ENCODE data around the gene TREX2. TPM values are rescaled to one million over a fixed set of nuclear protein-coding genes. Genes with fewer than 3 reads are reported as not detected.

Gene TREX2
- total and polyA plus RNA-seq, 4 donors: 0.61 to 1.2 (median 0.64) TPM

- peaks cover 0 to 4% (median 0%) of the 10 kb centered on the region in 4 donors for H3K9me3 ChIP-seq (ENCODE audit: control insufficient read depth in 4 of 4, insufficient read depth in 3 of 4, low read length in 3 of 4)
- peaks cover 0 to 1% (median 0%) of the 10 kb centered on the region in 4 donors for H3K36me3 ChIP-seq (ENCODE audit: control insufficient read depth in 4 of 4, insufficient read depth in 4 of 4, low read length in 4 of 4)
- TF ChIP-seq, protein P1, sequence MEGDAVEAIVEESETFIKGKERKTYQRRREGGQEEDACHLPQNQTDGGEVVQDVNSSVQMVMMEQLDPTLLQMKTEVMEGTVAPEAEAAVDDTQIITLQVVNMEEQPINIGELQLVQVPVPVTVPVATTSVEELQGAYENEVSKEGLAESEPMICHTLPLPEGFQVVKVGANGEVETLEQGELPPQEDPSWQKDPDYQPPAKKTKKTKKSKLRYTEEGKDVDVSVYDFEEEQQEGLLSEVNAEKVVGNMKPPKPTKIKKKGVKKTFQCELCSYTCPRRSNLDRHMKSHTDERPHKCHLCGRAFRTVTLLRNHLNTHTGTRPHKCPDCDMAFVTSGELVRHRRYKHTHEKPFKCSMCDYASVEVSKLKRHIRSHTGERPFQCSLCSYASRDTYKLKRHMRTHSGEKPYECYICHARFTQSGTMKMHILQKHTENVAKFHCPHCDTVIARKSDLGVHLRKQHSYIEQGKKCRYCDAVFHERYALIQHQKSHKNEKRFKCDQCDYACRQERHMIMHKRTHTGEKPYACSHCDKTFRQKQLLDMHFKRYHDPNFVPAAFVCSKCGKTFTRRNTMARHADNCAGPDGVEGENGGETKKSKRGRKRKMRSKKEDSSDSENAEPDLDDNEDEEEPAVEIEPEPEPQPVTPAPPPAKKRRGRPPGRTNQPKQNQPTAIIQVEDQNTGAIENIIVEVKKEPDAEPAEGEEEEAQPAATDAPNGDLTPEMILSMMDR (IDR thresholded peaks at IDR 0.05; ENCODE audit: control extremely low read depth, extremely low read depth): no peak
- ATAC-seq (ENCODE audit: insufficient read depth, low FRiP score): no peak
- H3K4me1 ChIP-seq (ENCODE audit: control insufficient read depth in 5 of 5, insufficient read depth in 5 of 5, low read length in 5 of 5): no peaks in the 10 kb centered on the region
- no peak for DNase-seq
- WGBS, 2 donors: 88 to 94% methylated on average over 23 to 35 of the region's 35 CpGs
- H3K27me3 ChIP-seq (ENCODE audit: control insufficient read depth in 3 of 3, insufficient read depth in 3 of 3, low read length in 2 of 3): peaks cover 0 to 3% (median 0%) of the 10 kb centered on the region in 3 donors
- H3K9ac ChIP-seq (ENCODE audit: insufficient read depth in 1 of 2, low read length in 2 of 2): no peak overlapping the region
- no peak overlapping the region for H3K27ac ChIP-seq (ENCODE audit: low read depth in 1 of 2, low read length in 1 of 2)
- H3K4me3 ChIP-seq: no peak overlapping the region
Observed at GRCh38 chrX:153445106-153445855, 575 bp downstream of the TREX2 start.

DNA sequence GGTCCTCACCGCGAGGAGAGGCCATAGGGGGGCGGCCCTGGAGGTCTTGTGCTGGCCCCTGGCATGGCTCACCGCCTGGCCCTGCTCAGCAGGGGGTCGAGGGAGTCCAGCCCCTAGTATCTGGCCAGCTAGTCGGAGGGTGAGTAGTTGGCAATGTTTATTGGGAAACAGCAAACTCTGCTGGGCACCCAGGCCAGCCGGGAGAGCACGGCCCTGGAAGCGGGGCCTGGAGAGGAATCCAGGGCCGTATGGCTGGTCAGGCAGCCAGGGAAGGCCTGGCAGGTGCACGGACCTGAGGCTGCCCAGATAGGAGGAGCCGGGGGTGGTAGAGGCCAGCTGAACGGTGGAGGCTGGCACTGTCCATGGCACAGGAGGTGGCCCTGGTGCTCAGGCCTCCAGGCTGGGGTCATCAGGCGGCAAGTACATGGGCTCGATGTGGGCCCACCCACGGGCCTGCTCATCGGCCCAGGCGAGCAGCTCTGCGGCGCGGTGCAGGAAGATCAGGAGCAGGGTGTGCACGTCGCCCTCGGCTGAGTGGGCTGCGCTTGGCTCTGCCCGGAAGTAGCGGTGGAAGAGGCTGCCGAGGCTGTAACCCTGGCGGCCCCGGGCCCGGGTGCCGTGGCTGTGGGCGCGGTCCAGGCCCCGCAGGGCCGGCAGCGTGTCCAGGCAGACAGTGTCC, 1.4 kb downstream of the TREX2 start:
- H3K4me3 ChIP-seq: no peak overlapping the region

DNA sequence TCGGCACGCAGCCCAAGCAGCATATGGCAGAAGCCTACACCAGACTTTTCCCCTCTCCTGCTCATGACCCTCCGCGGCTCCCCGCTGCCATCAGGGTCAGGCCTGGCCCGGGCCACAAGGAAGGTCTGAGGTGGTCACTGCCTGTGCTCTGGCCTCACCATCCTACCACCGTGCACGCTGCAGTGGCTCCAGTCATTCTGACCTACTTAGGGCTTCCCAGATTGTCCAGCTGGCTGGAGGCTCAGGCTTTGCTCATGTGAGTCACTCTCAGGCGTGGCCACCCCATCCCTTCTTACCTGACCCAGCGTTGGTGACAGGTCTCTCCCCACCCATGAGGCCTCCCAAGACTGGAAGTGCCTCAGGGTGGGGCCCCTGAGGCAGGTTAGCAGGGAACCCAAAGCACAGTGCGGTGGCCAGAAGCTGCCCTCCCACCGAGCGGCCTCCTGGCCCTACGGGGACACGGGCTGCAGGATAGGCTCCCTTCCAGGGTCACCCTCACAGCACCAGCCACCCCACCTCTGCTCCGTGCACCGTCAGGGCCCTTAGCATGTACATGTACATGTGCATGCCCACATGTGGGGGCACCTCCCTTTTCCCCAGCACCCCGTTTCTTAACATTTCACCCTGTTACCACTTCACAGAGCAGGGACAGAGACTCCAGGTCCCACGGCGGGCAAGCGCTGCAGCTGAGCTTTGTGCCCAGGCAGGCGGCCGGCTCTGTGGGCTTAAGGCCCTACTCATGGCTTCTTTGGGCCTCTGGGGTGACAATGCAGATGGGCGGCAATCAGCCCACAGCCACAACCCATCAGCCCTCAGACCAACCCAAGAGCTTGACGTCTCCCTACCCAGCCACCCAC, 2.2 kb downstream of the TREX2 start:
- Histone ChIP-seq H3K9me3 (ENCODE audit: control insufficient read depth in 4 of 4, insufficient read depth in 3 of 4, low read length in 3 of 4) (peaks cover 0 to 13% (median 0%) of the 10 kb centered on the region in 4 donors), H3K27me3 (ENCODE audit: control insufficient read depth in 3 of 3, insufficient read depth in 3 of 3, low read length in 2 of 3) (peaks cover 0 to 5% (median 0%) of the 10 kb centered on the region in 3 donors), H3K4me1 (ENCODE audit: control insufficient read depth in 5 of 5, insufficient read depth in 5 of 5, low read length in 5 of 5) (no peaks in the 10 kb centered on the region), H3K27ac (ENCODE audit: low read depth in 1 of 2, low read length in 1 of 2) (no peak overlapping the region), H3K36me3 (ENCODE audit: control insufficient read depth in 4 of 4, insufficient read depth in 4 of 4, low read length in 4 of 4) (no peaks in the 10 kb centered on the region), H3K9ac (ENCODE audit: insufficient read depth in 1 of 2, low read length in 2 of 2) (no peak overlapping the region), H3K4me3 (no peak overlapping the region)
- DNase-seq (no peak), ATAC-seq (ENCODE audit: insufficient read depth, low FRiP score) (no peak)
- 84 to 87% methylated on average over 22 to 25 of the region's 25 CpGs for WGBS, 2 donors
- TF ChIP-seq, protein P1 (IDR thresholded peaks at IDR 0.05; ENCODE audit: control extremely low read depth, extremely low read depth): no peak

More for the DNA sequence above, 1.4 kb downstream of the TREX2 start:
- Histone ChIP-seq H3K27me3 (ENCODE audit: control insufficient read depth in 3 of 3, insufficient read depth in 3 of 3, low read length in 2 of 3) (peaks cover 0 to 5% (median 0%) of the 10 kb centered on the region in 3 donors), H3K4me1 (ENCODE audit: control insufficient read depth in 5 of 5, insufficient read depth in 5 of 5, low read length in 5 of 5) (no peaks in the 10 kb centered on the region), H3K9ac (ENCODE audit: insufficient read depth in 1 of 2, low read length in 2 of 2) (no peak overlapping the region), H3K36me3 (ENCODE audit: control insufficient read depth in 4 of 4, insufficient read depth in 4 of 4, low read length in 4 of 4) (no peaks in the 10 kb centered on the region), H3K27ac (ENCODE audit: low read depth in 1 of 2, low read length in 1 of 2) (no peak overlapping the region), H3K9me3 (ENCODE audit: control insufficient read depth in 4 of 4, insufficient read depth in 3 of 4, low read length in 3 of 4) (peaks cover 0 to 11% (median 0%) of the 10 kb centered on the region in 4 donors)
- 91 to 95% methylated on average over 37 of the region's 37 CpGs for WGBS, 2 donors
- DNase-seq: no peak
- no peak for ATAC-seq (ENCODE audit: insufficient read depth, low FRiP score)
- TF ChIP-seq, protein P1 (IDR thresholded peaks at IDR 0.05; ENCODE audit: control extremely low read depth, extremely low read depth): no peak

All from lung (tissue), 12 donors.